HCT116 (cell line): ENCODE data around the gene TUSC7. TPM values are rescaled to one million over a fixed set of nuclear protein-coding genes. Genes with fewer than 3 reads are reported as not detected.

Experiments
- ATAC-seq: fragments of 200-7000 bp; cut with Tn5 transposase; 2 replicates; pipeline ENCODE4 v1.9.1; 2020; ENCODE audit warnings: mild to moderate bottlenecking, moderate library complexity
- Bru-seq: library from RNA; stranded (reverse); fragments of 400-500 nt; gene quantifications from one replicate; lab custom pipeline; 2021; lab: Mats Ljungman, UMichigan
- BruChase-seq, 2 experiments: library from RNA; stranded (reverse); fragments of 400-500 nt; gene quantifications; one replicate each; lab custom pipeline; 2021; lab: Mats Ljungman, UMichigan
- BruUV-seq: library from RNA; stranded (reverse); fragments of 400-500 nt; replicated peaks from 2 replicates; lab custom pipeline; 2021; lab: Mats Ljungman, UMichigan
- CTCF ChIA-PET: fragments of 300-600 bp; sonication (Branson Sonifier 250); formaldehyde crosslinking; loops from one replicate; lab custom pipeline; 2021; ENCODE audit warnings: antibody characterized with exemption; lab: Charles Lee
- POLR2A ChIA-PET: fragments of 300-600, 350-600 bp; sonication (Branson Sonifier 250); formaldehyde crosslinking; loops from one replicate; lab custom pipeline; 2021; ENCODE audit warnings: antibody characterized with exemption; lab: Charles Lee
- RAD21 ChIA-PET, 2 experiments: fragments of 300-600 bp; sonication (Branson Sonifier 250); formaldehyde crosslinking; loops; one replicate each; lab custom pipeline; 2023; ENCODE audit warnings: low total read pairs in 2 of 2; ENCODE audit not compliant: uncharacterized antibody in 2 of 2, unreplicated experiment in 2 of 2, low non-redundant PET in 1 of 2; lab: Charles Lee
- DNase-seq: peaks from one replicate; pipeline ENCODE4 v3.0.0-alpha.2; 2010; ENCODE audit warnings: low read depth, low spot score
- H2AFZ ChIP-seq: fragments of 200-600 bp; shearing (Covaris generic), sonication (generic); 2 replicates; pipeline ENCODE4 v1.6.1; 2017; ENCODE audit warnings: low read depth, mixed run types, mixed read lengths, antibody characterized with exemption, low read length; ENCODE audit not compliant: poor library complexity, severe bottlenecking
- H3K27ac ChIP-seq: 2 replicates; pipeline ENCODE4 v1.5.1; 2012; ENCODE audit warnings: low read depth, low read length
- H3K27me3 ChIP-seq: fragments of 200-600 bp; sonication (generic); 2 replicates; pipeline ENCODE4 v1.6.1; 2016; ENCODE audit warnings: mixed run types, low read length, mixed read lengths; ENCODE audit not compliant: insufficient read depth
- H3K36me3 ChIP-seq, 2 experiments: fragments of 200-500 bp in 1 of 2; fragments of 200-600 bp in 1 of 2; sonication (Bioruptor generic) in 1 of 2; sonication (generic) in 1 of 2; 2 replicates each; pipeline versions ENCODE4 v1.5.1 to v1.6.1; 2014 to 2016; ENCODE audit warnings: low read length in 2 of 2, inconsistent platforms in 1 of 2, mixed read lengths in 1 of 2, mixed run types in 1 of 2; ENCODE audit not compliant: insufficient read depth in 2 of 2, control insufficient read depth in 1 of 2
- H3K4me1 ChIP-seq, 2 experiments: fragments of 200-600 bp in 1 of 2; sonication (generic) in 1 of 2; 2 replicates each; pipeline versions ENCODE4 v1.5.1 to v1.6.1; 2012 to 2017; ENCODE audit warnings: low read length in 2 of 2, inconsistent platforms in 1 of 2, mild to moderate bottlenecking in 1 of 2, mixed read lengths in 1 of 2, mixed run types in 1 of 2, moderate library complexity in 1 of 2; ENCODE audit not compliant: insufficient read depth in 2 of 2, control insufficient read depth in 1 of 2
- H3K4me2 ChIP-seq: fragments of 200-600 bp; sonication (generic); 2 replicates; pipeline ENCODE4 v1.6.1; 2017; ENCODE audit warnings: mixed run types, low read length, mixed read lengths
- H3K4me3 ChIP-seq, 2 experiments: fragments of 200-600 bp in 1 of 2; sonication (generic) in 1 of 2; replicated peaks in 1 of 2; 2 replicates each; pipeline ENCODE4 v1.5.1; 2011 to 2016; ENCODE audit warnings: low read length in 2 of 2, control low read depth in 1 of 2, low read depth in 1 of 2, mild to moderate bottlenecking in 1 of 2, mixed read lengths in 1 of 2, mixed run types in 1 of 2
- H3K79me2 ChIP-seq: fragments of 200-600 bp; sonication (generic); 2 replicates; pipeline ENCODE4 v1.6.1; 2017; ENCODE audit warnings: mild to moderate bottlenecking, mixed run types, low read length, moderate library complexity, mixed read lengths; ENCODE audit not compliant: insufficient read depth
- H3K9ac ChIP-seq: fragments of 200-600 bp; sonication (generic); 2 replicates; pipeline ENCODE4 v1.6.1; 2016; ENCODE audit warnings: low read length, mixed read lengths
- H3K9me2 ChIP-seq: fragments of 200-600 bp; sonication (generic), shearing (Covaris generic); 2 replicates; pipeline ENCODE4 v1.6.1; 2017; ENCODE audit warnings: mixed run types, mild to moderate bottlenecking, moderate library complexity; ENCODE audit not compliant: insufficient read depth
- H3K9me3 ChIP-seq, 2 experiments: fragments of 200-500 bp in 1 of 2; fragments of 200-600 bp in 1 of 2; sonication (Bioruptor generic) in 1 of 2; sonication (generic) in 1 of 2; 2 replicates each; pipeline ENCODE4 v1.6.1; 2014 to 2017; ENCODE audit warnings: low read length in 2 of 2, mixed read lengths in 2 of 2, inconsistent platforms in 1 of 2, low read depth in 1 of 2, mild to moderate bottlenecking in 1 of 2, mixed run types in 1 of 2, moderate library complexity in 1 of 2; ENCODE audit not compliant: control insufficient read depth in 1 of 2, insufficient read depth in 1 of 2
- H4K20me1 ChIP-seq: fragments of 200-600 bp; sonication (generic), shearing (Covaris generic); 2 replicates; pipeline ENCODE4 v1.6.1; 2017; ENCODE audit warnings: mixed run types, mild to moderate bottlenecking, moderate library complexity; ENCODE audit not compliant: insufficient read depth
- CBX3 ChIP-seq: IDR thresholded peaks from 2 replicates; pipeline ENCODE4 v1.6.1; 2012; ENCODE audit warnings: low read depth
- CEBPB ChIP-seq: IDR thresholded peaks from 2 replicates; pipeline ENCODE4 v1.6.1; 2012; ENCODE audit warnings: low read depth
- EGR1 ChIP-seq: IDR thresholded peaks from 2 replicates; pipeline ENCODE4 v1.6.1; 2012; ENCODE audit warnings: low read depth
- ELF1 ChIP-seq: IDR thresholded peaks from 2 replicates; pipeline ENCODE4 v1.6.1; 2012; ENCODE audit warnings: low read depth, borderline replicate concordance
- EZH2 ChIP-seq: fragments of 200-600 bp; sonication (generic); IDR thresholded peaks from 2 replicates; pipeline ENCODE4 v1.6.1; 2017; ENCODE audit warnings: antibody characterized with exemption, mixed run types
- EZH2phosphoT487 ChIP-seq: fragments of 200-600 bp; IDR thresholded peaks from 2 replicates; pipeline ENCODE4 v1.6.1; 2018; ENCODE audit warnings: antibody characterized with exemption, borderline replicate concordance
- FOSL1 ChIP-seq: IDR thresholded peaks from 2 replicates; pipeline ENCODE4 v1.6.1; 2012; ENCODE audit warnings: low read depth
- JUND ChIP-seq: IDR thresholded peaks from 2 replicates; pipeline ENCODE4 v1.6.1; 2012
- POLR2AphosphoS5 ChIP-seq: IDR thresholded peaks from 2 replicates; pipeline ENCODE4 v1.6.1; 2011; ENCODE audit warnings: mild to moderate bottlenecking, low read depth, low read length, moderate library complexity
- RAD21 ChIP-seq: IDR thresholded peaks from 2 replicates; pipeline ENCODE4 v1.6.1; 2012; ENCODE audit warnings: low read depth, mild to moderate bottlenecking
- SIN3A ChIP-seq: IDR thresholded peaks from 2 replicates; pipeline ENCODE4 v1.6.1; 2012; ENCODE audit warnings: low read depth
- SP1 ChIP-seq: IDR thresholded peaks from 2 replicates; pipeline ENCODE4 v1.6.1; 2012; ENCODE audit warnings: low read depth
- TCF7L2 ChIP-seq: IDR thresholded peaks from 2 replicates; pipeline ENCODE4 v1.7.0; 2011; ENCODE audit warnings: borderline replicate concordance, inconsistent platforms; ENCODE audit not compliant: insufficient read depth, insufficient read length; ENCODE audit errors: extremely low read depth
- YY1 ChIP-seq: IDR thresholded peaks from 2 replicates; pipeline ENCODE4 v1.6.1; 2011; ENCODE audit warnings: low read length, low read depth, moderate library complexity, mild to moderate bottlenecking; ENCODE audit not compliant: insufficient replicate concordance; ENCODE audit errors: extremely low read depth
- ZFX ChIP-seq: fragments of 450-650 bp; IDR thresholded peaks from 2 replicates; pipeline ENCODE4 v1.6.1; 2017
- intact Hi-C: fragments of 100-400 bp; cut with micrococcal nuclease; formaldehyde crosslinking; loops from 2 replicates; pipeline ENCODE4 v1.10.0; 2022
- long read RNA-seq: library from polyadenylated mRNA; unstranded; transcript quantifications from one replicate; pipeline ENCODE4 v2.0.0, GENCODE V29; 2021; ENCODE audit not compliant: unreplicated experiment
- polyA plus RNA-seq: library from polyadenylated mRNA; unstranded; fragments of >200 nt; gene quantifications from 2 replicates; pipeline ENCODE4 v1.2.1, GENCODE V29; 2012; ENCODE audit warnings: missing spikeins
- total RNA-seq: library from RNA; stranded (reverse); gene quantifications from one replicate; pipeline ENCODE4 v1.2.1, GENCODE V29; 2021; ENCODE audit not compliant: unreplicated experiment
- TF ChIP-seq, protein P1 (sequence below), 3 experiments: fragments of 200-600 bp in 1 of 3; sonication (generic) in 1 of 3; IDR thresholded peaks in 2 of 3; conservative IDR thresholded peaks in 1 of 3; 2 replicates each; pipeline ENCODE4 v1.5.1; 2012 to 2017; ENCODE audit warnings: low read depth in 2 of 3, low read length in 2 of 3, antibody characterized with exemption in 1 of 3, borderline replicate concordance in 1 of 3, control low read depth in 1 of 3, mild to moderate bottlenecking in 1 of 3, mixed read lengths in 1 of 3, mixed run types in 1 of 3, moderate library complexity in 1 of 3; ENCODE audit not compliant: insufficient read depth in 1 of 3

The TUSC7 gene
- total RNA-seq (not detected), Bru-seq, nascent RNA (not detected), BruChase-seq, experiment 1, labeled RNA remaining after a 6-hour chase (not detected), BruChase-seq, experiment 2, labeled RNA remaining after a 2-hour chase (not detected)
- polyA plus RNA-seq: not detected in 2 replicates
- long read RNA-seq: 0 reads

DNA sequence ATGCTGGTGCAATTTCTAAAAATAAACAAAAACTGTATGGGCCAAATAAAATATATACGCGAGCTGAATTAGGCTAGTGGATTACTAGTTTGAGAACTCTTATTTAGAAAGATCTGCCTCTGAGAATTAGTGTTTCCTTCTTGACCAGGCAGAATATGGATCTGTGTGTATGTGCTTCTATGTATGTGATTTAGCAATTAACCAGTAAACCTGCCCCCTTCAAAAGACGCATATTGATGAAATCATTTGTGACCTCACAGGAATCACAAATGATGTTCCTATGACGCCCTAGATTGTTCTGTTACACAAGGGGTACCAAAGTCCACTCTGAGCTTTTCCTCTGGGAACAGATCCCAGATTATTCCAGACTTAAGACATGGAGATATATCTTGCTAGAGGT lies at the start of gene TUSC7:
TUSC7 (plus strand) TSS at position 301 of the 400 bp plus-strand sequence.
- DNase-seq: no peak
- RAD21 ChIA-PET: no interaction called here
- Histone ChIP-seq H3K9ac (no peak within 1 kb of the TSS), H3K4me1 (no peaks in the 10 kb centered on the region)
- TF ChIP-seq SP1 (no peak), POLR2AphosphoS5 (no peak), ELF1 (no peak), EZH2phosphoT487 (no peak), FOSL1 (no peak), YY1 (no peak), CEBPB (no peak), TCF7L2 (no peak), CBX3 (no peak), JUND (no peak)
- TF ChIP-seq, all 23 proteins: peak for 0
- no peak within 1 kb of the TSS for H3K27ac ChIP-seq
- intact Hi-C loops: no loop called here
- H2AFZ ChIP-seq: no peak within 1 kb of the TSS
- CTCF ChIA-PET: no interaction called here
- no peaks in the 10 kb centered on the region for H4K20me1 ChIP-seq
- H3K9me3 ChIP-seq: no peaks in the 10 kb centered on the region
- H3K9me2 ChIP-seq: no peaks in the 10 kb centered on the region
- H3K27me3 ChIP-seq: peaks cover 3% of the 10 kb centered on the region; the same call in 1 of the 2 replicates
- no peak within 1 kb of the TSS for H3K4me2 ChIP-seq
- H3K79me2 ChIP-seq: no peaks in the 10 kb centered on the region
- no peak for ATAC-seq
- BruUV-seq: no TSS peak
- H3K36me3 ChIP-seq: no peaks in the 10 kb centered on the region
- POLR2A ChIA-PET: no interaction called here
- H3K4me3 ChIP-seq: no peak within 1 kb of the TSS

DNA sequence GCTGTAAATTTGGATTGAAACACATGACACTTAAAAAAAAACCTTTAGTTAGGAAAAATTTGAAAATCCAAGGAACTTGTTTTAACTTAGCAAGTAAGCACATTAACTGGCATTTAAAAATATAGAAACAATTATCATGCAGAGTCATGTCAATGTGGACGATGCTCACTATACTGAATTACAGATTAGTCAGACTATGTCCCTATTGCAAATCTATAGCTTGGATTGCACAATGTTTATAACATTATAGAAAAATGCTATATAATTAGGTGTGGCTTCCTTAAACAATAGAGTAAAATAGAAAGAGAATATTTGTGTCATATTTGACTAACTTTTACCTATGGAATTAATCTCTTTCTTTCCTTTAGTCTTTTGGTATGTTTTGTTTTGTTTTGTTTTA lies 48.4 kb upstream of the TUSC7 start:
- TF ChIP-seq, protein P1, sequence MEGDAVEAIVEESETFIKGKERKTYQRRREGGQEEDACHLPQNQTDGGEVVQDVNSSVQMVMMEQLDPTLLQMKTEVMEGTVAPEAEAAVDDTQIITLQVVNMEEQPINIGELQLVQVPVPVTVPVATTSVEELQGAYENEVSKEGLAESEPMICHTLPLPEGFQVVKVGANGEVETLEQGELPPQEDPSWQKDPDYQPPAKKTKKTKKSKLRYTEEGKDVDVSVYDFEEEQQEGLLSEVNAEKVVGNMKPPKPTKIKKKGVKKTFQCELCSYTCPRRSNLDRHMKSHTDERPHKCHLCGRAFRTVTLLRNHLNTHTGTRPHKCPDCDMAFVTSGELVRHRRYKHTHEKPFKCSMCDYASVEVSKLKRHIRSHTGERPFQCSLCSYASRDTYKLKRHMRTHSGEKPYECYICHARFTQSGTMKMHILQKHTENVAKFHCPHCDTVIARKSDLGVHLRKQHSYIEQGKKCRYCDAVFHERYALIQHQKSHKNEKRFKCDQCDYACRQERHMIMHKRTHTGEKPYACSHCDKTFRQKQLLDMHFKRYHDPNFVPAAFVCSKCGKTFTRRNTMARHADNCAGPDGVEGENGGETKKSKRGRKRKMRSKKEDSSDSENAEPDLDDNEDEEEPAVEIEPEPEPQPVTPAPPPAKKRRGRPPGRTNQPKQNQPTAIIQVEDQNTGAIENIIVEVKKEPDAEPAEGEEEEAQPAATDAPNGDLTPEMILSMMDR (IDR thresholded peaks at IDR 0.05 in 2 of 3, conservative IDR thresholded peaks at IDR 0.05 in 1 of 3; ENCODE audit: borderline replicate concordance in 1 of 3, insufficient read depth in 1 of 3, low read depth in 2 of 3, low read length in 2 of 3): no peak
- TF ChIP-seq EZH2: no peak
- TF ChIP-seq CBX3: no peak
- TF ChIP-seq EZH2phosphoT487: no peak
- no peak for TF ChIP-seq POLR2AphosphoS5
- no peak for TF ChIP-seq CEBPB
- TF ChIP-seq RAD21: no peak
- no peak for TF ChIP-seq FOSL1
- TF ChIP-seq SP1: no peak
- TF ChIP-seq EGR1: no peak
- no peak for TF ChIP-seq SIN3A
- TF ChIP-seq ZFX: no peak
- H3K9me2 ChIP-seq: no peaks in the 10 kb centered on the region
- no peaks in the 10 kb centered on the region for H3K27me3 ChIP-seq
- RAD21 ChIA-PET: no interaction called here
- no peaks in the 10 kb centered on the region for H3K9me3 ChIP-seq
- H3K4me3 ChIP-seq: no peak overlapping the region
- H4K20me1 ChIP-seq: no peaks in the 10 kb centered on the region
- H3K4me2 ChIP-seq: no peak overlapping the region
- DNase-seq (no peak), ATAC-seq (no peak)
- no peak overlapping the region for H2AFZ ChIP-seq
- H3K4me1 ChIP-seq: no peaks in the 10 kb centered on the region
- intact Hi-C loops: no loop called here
- no TSS peak for BruUV-seq
- H3K27ac ChIP-seq: no peak overlapping the region
- POLR2A ChIA-PET: no interaction called here
- no peaks in the 10 kb centered on the region for H3K79me2 ChIP-seq
- H3K36me3 ChIP-seq: no peaks in the 10 kb centered on the region
- CTCF ChIA-PET: no interaction called here
- no peak overlapping the region for H3K9ac ChIP-seq
